ENCODE results near the gene CRACR2B.

Gene CRACR2B

DNA sequence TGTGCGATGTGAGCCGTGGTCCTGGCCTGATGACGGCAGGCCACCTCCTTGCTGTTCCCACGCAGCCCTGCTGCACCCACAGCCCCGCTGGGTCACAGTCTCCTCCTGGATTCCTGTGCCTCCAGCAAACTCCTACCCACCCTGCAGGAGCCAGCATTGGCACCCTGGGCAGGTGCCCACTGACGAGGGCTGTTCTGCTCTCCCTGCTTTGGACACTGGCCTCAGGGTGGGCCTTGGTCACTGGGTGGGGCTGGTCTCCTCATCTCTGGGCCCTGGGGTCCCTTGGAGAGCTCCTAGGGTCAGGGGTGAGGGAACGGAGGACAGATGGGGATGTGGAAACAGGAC, 27.6 kb downstream of the CRACR2B start:
- DNase-seq, result no peak

DNA sequence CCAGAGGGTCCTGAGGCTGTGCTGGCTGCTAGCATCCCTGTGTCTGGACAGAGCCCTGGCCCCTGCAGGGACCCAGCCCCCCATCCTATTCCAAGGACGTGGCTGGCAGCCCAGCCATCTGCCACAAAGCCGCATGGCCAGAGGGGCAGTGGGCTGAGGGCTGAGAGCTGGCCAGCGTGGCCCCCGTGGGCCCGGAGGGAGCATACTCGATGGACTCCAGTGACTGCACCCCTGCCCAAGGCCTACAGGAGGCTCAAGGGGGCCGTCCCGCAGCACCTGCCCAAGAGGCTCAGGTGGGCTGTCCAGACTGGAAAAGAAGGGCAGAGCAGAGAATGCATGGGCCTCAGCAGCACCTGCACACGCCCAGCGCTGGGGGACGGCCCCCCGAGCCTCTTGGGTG, 28.1 kb downstream of the CRACR2B start:
- DNase-seq, result no peak

DNA sequence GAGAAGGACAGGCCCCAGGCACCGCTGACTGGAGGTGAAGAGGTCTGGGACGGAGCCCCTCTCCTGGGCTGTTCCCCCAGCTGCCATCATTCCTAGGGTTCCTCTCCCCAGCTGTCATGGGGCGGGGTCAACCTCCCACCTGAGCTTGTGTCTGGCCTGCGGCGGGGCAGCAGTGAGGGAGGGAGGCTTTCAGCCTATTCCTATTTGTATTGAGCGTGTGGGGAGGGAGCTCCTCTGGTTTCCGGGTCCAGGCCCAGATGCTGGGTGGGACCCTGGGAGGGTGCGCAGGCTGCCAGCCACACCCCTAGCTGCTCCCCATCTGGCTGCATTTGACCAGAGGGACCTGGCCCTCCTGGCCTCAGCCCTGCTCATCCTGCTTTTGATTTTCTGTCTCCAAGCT, 28.7 kb downstream of the CRACR2B start:
- DNase-seq, result no peak

DNA sequence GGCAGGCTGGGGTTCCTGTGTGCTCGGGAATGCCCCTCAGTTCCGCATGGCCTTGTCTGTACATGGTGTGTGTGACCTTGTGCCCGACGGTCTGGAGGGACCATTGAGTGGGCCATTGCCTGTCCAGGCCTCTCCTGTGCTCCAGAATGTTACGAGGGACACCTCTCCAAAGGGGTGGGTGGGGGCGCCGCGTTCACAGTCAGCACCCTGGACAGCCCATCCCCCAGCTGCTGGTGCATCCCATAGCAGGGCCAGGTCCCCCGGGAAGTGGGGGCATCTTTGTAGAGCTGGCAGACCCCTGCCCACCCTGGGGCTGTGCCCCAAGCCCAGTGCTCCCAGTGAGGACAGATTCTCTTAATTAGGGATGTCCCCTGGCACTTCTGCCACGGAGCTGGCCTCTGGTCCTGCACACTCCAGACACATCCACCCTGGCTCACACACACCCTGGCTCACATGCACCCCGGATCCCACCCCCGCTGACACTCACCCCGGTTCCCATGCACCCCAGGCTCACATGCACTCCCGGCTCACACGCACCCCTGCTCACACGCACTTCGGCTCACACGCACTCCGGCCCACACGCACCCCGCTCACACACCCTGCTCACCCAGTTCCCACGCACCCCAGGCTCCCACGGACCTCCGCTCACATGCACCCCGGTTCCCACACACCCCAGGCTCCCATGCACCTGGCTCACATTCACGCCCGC, 30.5 kb downstream of the CRACR2B start:
- no peak for DNase-seq

DNA sequence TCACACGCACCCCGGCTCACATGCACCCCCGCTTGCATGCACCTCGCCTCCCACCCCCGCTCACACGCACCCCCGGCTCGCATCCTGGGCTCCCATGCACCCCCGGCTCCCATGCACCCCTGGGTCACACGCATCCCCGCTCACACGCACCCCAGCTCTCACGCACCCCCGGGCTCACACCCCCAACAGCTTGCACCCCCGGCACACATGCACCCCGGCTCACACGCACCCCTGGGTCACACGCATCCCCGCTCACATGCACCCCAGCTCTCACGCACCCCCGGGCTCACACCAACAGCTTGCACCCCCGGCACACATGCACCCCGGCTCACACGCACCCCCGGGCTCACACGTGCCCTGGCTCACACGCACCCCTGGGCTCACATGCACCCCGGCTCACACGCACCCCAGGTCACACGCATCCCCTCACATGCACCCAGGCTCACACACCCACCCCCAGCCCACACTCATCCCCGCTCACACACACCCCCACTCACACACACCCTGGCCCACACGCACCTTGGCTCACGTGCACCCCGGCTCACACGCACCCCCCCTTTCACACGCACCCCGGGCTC, 31.1 kb downstream of the CRACR2B start:
- no peak for DNase-seq

DNA sequence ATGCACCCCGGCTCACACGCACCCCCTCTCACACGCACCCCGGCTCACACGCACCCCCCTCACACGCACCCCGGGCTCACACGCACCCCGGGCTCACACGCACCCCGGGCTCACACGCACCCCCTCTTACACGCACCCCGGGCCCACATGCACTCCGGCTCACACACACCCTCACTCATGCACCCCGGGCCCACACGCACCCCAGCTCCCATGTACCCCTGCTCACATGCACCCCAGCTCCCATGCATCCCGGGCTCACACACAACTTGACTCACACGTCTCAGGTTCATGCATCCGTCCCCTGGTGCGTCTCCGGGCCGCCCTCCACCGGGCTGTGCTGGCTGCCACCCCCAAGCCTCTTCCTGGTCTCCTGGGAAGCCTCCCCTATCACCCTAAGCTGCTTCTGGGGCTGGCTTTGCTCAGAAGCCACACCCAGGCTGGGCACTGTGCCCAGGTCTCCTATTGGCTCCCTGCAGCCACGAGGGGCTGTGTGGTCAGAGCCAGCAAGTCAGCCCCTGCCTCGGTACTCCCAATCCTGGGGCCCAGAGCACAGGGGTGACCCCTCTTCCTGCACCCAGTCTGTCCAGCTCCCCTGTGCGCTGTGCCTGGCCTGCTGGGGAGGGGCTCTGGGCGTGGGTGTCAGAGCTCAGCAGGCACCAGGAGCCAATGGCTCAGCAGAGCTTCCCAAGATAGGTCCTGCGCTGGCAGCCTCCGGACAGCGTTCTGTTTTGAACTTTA, 31.8 kb downstream of the CRACR2B start:
- DNase-seq, result no peak

DNA sequence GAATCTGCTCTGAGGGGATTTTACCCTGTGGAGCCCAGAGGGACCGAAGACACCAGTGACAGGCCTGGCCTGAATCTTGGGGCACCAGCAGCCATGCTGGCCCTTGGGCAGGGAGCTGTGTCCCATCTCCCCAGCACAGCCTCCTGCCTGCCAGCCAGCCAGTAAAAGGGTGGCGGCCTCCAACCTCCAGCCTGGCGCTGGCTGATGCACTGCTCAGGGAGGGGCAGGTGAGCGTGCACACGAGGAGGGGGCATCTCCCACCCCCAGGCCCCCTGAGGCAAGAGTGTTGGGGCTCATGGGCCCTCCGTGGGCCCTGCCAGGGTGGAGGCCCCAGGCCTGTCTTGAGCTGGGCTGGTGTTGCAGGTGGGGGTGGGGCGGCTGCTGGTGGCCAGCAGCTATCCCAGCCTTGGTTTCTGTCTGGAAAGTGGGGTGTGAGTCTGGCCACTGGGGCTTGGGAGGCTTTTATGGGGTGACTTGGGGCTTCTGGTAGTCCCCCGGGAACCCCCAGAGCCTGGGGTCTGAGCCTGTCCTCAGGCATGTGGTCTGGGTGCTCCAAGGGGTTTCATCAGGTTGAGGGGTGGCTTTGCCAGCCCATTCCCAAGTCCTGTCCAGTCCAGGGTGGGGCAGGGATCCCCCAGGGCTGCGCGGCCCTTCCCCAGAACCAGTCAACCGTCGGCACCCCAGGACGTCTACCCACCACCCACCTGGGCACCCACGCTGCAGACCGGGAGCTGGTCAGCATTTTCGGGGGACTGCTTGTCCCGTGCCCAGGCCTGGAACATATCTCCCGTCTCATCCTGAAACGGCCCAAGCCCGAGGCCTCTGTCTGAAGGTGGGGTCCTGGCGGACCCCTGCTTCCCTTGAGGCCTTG, 32.8 kb downstream of the CRACR2B start:
- no peak for DNase-seq

DNA sequence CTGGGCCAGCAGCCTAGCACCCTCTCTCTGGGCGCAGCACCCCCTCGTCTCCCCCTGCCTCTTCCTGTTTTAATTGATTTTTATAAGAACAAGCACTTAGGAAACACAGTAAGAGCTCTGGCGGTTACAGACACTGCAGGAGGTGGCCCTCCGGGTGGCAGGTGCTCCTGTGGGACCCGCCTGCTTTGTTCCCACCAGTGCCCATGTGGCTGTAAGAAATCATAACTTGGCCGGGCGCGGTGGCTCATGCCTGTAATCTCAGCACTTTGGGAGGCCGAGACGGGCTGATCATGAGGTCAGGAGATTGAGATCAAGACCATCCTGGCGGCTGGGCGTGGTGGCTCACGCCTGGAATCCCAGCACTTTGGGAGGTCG, 33.4 kb downstream of the CRACR2B start:
- DNase-seq, result no peak

DNA sequence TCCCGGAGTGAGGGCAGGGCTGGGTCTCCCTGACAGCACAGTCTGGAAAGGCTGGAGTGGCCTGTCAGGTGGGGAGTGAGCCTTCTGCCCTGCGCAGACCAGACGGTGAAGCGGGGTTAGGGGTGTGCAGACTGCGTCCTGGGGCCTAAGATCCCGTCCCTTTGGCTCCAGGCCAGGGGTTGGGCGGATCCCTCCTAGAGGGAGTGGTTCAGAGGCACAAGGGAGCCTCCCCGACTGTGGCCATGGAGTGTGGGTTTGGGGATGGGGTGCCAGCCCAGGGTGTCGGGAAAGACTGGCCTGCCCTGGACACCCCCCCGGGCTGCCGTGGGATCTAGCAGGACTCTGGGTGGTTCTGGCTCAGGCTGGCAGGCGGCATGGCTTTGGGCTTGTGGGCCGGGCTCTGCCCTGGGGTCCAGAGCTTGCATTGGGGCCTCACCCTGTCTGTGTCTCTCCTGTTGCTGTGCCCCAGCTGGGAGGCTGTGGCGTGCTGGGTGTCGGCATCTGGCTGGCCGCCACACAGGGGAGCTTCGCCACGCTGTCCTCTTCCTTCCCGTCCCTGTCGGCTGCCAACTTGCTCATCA, 34.5 kb downstream of the CRACR2B start:
- DNase-seq, result no peak

DNA sequence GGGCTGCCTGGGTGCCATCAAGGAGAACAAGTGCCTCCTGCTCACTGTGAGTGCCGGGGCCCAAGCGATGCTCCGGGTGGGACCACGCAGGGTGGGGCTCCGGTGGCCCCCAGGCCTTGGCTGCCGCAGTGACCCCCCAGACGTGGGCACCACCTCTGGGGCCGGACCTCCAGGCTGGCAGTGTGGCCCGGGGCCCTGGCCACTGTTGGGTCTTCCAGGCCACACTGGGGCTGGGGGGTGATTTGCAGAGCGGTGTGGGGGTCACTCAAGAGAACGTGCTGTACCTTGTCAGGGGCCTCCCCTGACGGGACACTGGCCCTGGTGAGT, 34.9 kb downstream of the CRACR2B start:
- DNase-seq, result no peak

DNA sequence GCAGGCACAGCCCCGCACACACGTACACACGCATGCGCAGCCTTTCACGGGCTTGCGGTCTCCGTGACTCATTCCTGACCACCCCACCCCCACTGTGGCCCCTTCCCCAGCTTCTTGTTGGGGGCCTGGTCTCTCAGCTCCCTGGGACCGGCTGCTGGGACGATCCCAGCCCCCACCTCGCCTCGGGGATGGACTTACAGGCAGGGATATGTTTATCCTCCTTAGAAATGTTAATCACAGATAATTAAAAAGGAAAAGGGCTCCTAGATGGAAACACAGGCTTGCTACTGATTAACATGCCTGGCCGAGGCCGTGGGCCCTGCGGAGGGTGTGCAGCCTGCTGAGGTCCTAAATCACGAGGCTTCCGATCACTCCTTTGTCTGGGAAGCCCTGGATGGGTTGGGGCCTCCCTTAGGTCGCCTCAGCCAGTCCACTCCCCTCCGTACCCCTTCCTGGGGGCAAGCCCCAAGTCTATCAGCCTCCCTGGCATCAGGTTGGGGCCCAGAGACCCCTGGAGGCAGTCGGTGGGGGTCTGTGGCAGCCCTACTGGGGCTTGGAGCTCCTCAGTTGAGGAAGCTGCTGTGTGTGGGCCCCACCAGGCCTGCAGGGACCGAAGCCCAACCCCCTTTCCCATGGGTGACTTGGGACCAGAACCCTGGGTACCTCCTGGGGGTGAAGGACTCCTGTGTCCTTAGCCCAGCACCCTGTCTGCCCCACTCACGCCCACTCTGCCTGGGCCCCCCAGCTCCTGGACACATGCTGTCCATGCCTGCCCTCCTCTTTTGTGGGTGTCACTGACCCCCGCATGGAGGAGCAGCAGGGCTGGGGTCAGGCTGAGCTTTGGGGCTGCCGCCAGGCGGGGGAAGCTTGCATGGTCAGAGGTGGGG, 35.5 kb downstream of the CRACR2B start:
- no peak for DNase-seq

DNA sequence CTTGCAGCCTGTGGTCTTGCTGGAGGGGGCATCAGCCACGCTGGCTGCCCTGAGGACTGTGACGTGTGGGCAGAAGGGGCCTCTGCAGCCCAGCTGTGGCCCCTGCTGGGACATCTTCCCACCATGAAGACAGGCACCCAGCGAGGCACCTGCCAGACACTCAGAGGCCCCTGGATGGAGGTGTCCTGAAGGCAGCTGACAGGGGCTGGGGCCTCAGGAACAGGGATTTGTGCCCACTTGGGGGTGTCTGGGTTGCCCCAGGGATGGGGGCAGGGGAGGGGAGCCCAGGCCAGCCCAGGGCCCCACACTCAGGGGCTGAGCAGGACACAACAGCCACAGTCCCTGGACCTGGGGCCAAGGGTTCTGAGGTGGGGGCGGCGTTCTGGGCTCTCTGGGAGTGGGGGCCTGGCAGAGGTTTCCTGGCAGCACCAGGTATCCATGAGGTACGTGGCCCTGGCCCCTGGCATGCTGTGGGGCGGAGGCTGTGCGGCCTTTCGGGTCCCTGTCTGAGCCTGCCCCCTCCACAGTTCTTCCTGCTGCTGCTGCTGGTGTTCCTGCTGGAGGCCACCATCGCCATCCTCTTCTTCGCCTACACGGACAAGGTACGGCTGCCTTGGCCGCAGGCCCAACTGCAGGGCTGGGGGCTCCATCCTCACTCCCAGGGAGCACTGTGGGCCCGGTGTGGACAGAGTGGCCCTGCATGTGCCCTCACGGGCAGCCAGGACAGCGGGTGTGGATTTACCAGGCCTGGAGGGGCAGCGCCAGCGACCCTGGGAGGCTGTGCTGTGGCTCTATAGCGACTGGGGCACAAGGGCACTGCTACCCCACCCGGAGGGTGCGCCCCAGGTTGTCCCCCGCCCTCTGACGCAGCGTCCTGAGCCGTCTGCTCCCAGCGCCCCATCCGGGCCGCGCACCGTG, 36.5 kb downstream of the CRACR2B start:
- DNase-seq, result no peak

DNA sequence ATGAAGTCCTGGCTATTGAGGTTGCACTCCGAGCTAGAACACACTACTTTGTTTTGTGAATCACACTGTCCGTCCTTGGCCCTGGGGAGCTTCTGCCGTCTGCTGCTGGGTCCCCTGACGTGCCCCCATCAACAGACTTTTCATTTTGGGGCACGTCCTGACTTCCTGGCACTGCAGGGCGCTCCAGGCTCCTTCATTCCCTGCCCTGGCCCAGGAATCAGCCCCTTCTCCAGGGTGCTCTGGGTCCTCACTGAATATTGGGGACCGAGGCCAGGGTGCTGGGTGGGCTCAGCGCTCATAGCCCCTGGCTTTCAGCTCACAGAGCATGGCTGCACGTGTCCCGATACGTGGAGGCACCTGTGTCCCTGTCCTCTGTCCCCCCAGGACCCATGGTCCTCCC, 37.2 kb downstream of the CRACR2B start:
- no peak for DNase-seq

DNA sequence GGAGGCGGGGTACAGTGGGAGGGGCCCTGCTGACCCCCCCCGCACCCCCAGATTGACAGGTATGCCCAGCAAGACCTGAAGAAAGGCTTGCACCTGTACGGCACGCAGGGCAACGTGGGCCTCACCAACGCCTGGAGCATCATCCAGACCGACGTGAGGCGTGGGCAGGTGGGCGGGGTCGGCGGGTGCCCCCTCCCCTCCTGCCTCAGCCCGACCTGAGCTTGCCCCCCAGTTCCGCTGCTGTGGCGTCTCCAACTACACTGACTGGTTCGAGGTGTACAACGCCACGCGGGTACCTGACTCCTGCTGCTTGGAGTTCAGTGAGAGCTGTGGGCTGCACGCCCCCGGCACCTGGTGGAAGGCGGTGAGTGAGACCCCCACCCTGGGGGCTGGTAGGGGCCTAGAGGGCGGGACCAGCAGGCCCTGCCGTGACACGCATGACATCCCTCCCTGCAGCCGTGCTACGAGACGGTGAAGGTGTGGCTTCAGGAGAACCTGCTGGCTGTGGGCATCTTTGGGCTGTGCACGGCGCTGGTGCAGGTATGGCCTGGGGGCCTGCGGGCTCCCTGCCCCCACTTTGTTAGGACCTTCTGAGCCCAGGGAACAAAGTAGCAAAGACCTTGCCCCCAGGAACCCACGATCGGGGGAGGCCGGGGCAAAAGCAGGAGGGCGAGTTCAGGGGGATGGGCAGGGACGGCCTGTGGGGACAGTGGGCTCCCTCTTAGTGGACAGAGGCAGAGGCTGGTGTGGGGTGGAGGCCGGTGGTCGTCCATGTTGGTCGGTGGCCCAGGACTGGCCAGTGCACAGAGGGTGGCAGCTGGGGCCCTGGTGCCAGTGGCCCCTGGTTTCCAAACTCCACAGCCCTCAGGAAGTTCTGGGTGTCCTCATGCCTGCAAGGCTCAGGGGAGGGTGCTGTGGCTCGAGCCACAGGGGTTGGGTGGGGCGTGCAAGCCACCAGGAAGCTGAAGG, 38.0 kb downstream of the CRACR2B start:
- no peak for DNase-seq

DNA sequence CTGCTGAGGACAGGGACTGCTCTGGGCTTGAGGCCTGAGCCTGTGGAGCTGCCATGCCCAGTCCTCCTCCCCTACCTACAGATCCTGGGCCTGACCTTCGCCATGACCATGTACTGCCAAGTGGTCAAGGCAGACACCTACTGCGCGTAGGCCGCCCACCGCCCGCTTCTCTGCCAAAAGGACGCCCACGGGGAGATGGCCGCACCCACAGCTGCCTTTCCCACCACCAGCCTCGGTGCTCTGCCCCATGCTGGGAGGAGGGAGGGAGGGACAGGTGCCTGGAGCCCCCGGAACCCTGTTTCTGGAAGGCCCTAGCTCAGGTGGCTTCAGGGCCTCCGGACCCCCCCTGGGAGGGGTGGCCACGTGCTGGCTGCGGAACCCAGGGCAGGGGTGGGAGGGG, 38.8 kb downstream of the CRACR2B start:
- no peak for DNase-seq

DNA sequence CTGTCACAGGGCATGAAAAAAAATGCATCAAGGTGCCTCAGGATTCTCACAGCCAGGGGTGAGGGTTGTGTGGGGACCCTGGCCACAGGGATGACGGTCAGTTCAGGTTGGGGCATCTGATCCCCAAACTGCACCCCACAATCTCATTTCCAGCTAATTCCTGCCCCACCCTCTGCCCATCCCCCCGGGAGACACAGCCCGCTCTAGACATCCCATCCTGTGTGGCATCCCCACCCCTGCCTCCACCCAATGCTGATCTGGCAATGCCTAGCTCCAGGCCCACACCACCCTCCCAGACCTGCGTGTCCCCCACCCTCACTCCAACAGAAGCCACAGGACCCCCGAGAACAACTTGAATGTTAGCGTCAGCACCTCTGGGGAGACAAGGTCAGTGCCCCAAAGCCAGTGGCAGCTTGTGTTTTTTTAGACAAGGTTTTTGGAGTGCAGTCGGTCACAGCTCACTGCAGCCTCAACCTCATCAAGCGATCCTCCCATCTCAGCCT, 40.2 kb downstream of the CRACR2B start:
- DNase-seq, result no peak

DNA sequence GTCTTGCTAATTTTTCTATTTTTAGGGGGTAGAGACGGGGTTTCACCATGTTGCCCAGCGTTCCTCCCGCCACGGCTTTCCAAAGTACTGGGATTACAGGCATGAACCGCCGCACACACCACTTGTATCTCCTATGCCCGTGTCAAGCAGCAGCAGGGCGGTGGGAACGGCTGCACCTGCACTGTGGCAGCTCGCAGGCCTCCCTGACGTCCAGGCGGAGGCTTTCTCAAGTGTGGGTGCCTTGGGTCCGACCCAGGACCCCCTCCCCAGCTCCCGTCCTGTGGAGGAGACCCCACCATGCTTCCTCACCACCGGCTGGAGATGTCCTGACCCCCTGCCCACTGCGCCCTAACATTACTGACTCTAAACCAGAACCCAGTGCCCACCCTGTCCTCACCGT, 40.7 kb downstream of the CRACR2B start:
- no peak for DNase-seq

DNA sequence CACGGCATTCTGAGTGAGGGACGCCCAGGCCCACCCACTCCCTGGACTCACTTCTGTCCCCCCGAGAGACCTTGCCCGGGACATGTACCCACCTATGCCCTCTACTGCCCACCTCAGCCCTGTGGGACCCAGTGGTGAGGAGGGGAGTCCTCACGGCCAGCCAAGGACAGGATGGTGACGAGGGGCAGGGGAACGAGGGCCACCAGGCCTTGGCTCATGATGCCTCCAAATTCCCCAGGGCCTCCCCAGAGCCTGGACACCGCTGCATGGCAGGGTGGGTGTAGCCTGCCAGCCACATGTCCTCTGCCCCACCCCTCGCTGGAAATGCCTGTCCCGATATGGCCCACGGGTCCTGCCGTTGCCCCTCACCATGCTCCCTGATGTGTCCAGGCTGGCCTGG, 41.1 kb downstream of the CRACR2B start:
- DNase-seq, result no peak

DNA sequence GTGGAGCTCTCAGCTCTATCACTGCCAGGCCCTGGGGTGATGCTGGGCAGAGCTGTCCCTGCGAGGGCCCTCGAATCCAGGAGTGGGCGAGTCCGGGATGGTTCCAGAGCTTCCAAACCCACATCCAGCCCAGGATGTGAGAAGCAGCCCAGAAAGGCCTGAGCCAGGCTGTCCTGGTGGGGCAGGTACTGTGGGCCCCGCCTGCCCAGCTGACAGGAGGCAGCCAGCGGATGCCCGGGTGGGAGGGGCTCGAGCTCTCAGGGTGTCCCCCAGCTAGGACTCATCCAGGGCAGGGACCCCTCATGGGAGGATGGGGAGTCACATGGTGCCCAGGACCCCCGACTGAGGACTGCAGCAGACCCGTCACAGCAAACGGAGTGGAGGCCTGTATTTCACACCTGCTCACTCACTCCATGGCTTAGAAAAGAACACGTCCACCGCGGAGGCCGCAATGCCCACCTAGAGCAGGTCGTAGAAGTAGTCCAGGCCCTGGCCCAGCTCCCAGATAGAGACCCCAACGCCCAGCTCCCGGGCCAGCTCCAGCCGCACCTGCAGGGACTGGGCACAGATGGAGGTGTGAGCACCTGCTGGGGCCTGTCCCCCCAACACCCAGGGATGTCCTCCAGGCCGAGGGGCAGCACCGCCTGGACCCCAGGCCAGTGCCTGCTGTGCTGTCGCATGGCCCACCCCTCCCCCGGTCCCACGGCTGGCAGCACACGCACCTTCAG, 41.8 kb downstream of the CRACR2B start:
- no peak for DNase-seq
